ENCODE measurements around the gene FAM168B.

FAM168B gene

GRCh38 chr2:131022731-131023130 lies 70.5 kb downstream of the FAM168B start:
- DNase-seq, result no peak

GRCh38 chr2:131016826-131017741 lies 76.2 kb downstream of the FAM168B start:
- DNase-seq, result no peak

GRCh38 chr2:131015764-131016163 lies 77.5 kb downstream of the FAM168B start:
- no peak for DNase-seq

DNA sequence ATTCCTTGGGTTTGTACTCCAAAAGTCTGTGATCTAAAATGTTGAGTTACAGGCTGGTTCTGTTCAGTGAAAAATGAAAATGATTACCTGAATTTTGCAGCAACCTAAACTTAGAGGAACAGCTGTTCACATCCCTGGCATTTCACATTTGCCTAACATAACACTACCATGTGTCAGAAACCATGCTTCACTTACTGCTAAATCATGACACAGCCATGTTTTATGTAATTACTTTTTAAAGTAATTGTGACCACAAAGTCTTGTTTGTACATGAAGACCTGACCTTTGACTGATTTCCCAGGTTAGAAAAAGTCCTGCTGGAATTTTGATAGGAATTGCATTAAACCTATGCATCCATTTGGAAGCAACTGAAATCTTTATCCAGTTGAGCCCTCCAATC lies 79.1 kb downstream of the FAM168B start:
- no peak for DNase-seq

DNA sequence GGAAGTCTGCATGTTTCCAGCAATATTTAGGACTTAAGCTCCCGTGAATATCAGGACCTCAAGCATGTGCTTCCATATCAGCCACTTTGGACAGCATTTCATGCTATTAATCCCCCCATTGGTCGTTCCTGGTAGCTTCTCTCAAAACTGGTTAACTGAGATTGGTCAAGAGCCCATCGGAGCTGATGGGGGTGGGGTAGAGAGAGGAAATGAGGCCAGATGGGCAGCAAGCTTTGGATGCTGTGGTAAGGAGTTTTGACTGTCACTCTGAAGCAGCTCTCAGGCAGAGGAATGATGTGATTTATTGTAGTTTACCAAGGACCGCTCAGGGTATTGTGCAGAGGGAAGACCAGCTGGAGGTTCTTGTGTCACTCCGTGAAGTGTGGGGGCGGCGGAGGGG lies 81.8 kb downstream of the FAM168B start:
- no peak for DNase-seq

- DNase-seq, result no peak
These were observed 82.7 kb downstream of the FAM168B start for GRCh38 chr2:131010566-131010965.

DNA sequence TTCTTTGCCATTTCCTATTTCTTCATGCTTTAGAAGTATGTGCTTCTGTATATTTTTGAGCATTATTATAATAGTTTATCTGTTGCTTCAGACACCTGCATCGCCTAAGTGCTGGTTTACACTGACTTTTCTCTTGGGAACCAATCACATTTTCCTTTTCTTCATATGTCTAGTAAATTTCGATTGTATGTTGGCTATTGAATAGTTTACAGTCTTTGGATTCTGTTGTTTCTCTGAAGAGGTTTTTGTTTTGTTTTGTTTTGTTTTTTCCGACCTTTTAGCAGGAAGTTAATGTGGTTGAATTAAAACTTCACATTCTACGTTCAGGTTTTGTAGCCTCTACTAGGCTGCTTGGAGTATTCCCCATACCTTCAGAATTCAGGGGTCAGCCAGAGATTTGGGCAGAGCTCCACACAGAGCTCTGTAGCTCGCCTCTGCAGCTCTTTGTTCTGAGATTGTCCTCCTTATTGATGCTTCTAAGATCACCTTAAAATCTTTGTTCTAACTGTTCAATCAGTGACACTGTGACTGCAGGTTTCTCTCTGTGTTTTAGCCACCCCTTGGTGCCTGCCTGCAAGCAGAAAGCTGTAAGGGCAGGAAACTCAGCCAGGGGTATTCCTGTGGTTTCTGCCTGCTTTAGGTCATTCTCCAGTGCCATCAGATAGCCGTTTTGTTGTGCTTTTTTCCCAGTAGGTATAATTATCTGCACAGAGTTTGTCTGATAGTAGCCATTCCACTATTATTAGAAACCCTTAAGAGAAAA lies 83.4 kb downstream of the FAM168B start:
- no peak for DNase-seq

GRCh38 chr2:131008967-131009366 lies 84.3 kb downstream of the FAM168B start:
- no peak for DNase-seq

DNA sequence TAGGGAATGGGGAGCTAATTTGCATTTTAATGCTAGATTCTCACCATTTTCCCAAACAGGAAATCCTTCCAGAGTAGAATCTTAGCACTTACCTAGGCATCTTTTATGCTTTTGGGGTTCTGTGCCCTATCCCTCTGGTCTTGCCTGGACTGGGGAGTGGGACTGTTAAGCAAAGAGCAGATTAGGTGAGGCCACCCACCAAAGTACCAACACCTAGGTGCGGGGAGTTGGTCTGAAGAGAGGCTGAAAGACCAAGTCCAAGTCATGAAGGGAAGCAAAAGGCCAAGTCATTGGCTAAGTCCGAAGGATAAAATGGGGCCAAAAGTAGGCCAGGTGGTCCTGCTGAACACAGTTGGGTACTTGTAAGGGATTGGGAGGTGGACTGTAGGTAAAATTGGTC lies 86.7 kb downstream of the FAM168B start:
- no peak for DNase-seq

DNA sequence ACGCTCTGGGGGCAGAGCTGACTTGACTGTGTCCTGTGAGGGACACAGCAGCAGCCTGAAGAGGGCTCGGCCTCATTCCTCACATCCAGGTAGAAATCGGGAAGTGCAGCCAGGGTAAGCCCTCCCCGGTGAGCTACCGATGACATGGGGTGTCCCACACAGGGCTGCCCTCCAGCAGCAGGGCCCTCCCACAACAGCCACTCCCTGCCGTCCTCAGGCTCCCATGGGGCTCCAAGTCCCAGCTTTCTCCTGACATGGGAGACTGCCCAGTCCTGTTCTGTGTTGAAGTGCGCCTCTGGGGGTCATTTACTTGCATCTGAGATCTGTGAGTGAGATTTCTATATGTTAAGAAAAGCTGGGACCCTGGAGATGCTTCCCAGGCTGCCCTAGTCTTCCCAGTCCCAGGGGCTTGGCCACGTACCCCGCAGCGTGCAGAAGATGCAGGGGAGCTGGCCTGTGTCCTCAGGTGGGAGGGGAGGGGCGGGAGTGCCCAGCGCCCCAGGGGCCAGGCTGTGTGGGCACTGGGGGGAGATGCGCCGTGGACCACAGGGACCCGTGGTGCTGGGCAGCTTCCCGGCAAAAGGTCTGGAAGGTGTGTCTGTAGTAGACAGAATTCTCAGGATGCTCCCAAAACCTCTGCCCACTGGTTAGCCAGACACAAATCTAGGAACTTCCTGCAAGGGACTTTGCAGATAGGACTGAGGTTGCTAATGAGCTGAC lies 87.9 kb downstream of the FAM168B start:
- DNase-seq, result no peak

- DNase-seq, result no peak
These were observed 88.6 kb downstream of the FAM168B start for GRCh38 chr2:131004446-131005209.

DNA sequence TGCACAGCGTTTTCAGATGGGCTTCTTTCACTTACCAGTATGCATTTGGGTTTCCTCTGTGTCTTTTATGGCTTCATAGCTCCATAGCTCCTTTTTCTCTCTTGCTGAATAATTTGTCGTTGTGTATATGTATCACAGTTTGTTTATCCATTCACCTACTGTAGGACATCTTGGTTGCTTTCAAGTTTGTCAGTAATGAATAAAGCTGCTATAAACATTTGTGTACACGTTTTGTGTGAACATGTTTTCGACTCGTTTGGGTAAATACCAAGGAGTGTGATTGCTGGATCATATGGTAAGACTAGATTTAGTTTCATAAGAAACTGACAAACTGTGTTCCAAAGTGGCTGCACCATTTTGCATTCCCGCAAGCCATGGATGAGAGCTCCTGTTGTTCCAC lies 94.7 kb downstream of the FAM168B start:
- DNase-seq, result no peak

Data from stimulated activated CD4-positive, alpha-beta T cell treated with anti-CD3 and anti-CD28 coated beads, Interleukin-2, amount 100 ng/mL, for 24 hours (primary cell).